Fibroblast of upper back skin (primary cell): Measurements from ENCODE around the gene EPM2A.
"Not testable (repeated sequence)": the region's sequence is repeated elsewhere in the genome, so short reads cannot be mapped to it uniquely, and the experiment has no call there.

ENCODE experiments used
- DNase-seq: peaks from one replicate; pipeline ENCODE4 v3.0.0-alpha.2; 2013

Gene EPM2A

DNA sequence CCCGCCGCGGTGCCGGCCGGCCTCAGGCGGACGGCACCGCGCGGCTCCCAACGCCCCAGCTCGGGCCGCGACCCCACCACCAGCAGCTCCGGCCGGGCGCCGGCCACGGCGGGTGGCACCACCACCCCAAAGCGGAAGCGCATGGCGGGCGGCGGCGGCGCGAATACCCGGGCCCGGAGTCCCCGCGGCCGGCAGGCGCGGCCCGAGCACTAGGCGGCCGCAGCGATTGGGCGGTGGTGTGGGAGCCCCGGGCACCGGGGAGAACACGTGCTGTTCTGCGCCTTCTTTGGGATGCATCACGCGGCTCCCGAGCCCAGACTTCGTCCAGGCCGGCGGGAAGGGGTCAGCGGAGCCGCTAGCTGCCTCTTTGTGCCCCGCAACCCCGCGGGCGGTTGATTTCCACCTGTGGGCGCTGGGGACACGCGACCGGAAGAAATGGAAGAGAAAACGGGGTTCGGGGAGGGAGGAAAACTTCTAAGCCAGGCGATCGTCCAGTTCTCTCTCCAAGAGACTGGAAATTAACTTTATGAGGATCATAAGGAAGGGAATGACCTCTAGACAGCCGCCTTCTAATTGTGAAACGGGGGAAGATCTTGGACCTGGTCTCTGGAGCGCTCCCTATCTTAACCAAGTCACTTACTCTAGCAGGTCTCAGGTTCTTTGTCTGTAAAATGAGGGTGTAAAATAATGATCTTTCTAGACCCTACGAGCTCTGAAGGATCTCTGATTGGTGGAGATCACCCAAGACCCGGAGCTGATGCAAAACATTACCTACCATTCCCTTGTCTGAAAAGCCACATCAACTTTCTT, at the start of gene EPM2A:
TSS of gene EPM2A (minus strand) at position 165 of the 810 bp plus-strand sequence. CDS start at position 143, 22 bp downstream.
- peak; percentile 77 for DNase-seq

DNA sequence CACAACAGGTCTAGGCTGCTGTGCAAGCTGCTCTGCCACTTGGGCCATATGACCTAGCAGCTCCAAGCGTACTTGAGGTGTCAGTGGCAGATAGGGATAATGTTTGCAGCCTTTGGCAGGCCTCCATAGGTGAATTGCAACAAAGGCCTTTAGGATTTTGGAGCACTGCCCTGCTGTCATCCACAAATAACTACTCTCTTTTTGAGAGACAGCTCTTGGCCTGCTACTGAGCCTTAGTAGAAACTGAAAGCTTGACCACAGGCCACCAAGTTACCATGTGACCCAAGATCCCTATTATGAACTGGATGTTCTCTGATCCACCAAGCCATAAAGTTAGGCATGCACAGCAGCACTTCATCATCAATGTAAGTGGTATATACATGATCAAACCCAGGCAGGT, 49.4 kb upstream of the EPM2A start:
- DNase-seq, result no peak

DNA sequence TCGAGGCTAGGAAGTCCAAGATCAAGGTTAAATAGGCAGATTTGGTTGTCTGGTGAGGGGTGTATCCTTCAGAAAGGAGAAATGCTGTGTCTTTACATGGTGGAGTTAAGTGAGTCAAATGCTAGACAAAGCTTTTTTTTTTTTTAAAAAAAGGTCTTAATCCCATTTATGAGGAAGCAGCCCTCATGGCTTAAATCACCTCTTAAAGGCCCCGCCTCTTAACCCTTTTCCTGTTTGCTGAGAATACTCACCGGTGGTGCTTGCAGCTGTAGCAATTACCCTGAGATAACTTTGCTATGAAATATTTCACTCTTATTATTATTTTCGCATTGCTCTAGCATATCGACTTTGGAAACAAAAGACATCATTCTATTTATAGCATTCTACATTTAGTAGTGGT, 48.5 kb upstream of the EPM2A start:
- no peak for DNase-seq

DNA sequence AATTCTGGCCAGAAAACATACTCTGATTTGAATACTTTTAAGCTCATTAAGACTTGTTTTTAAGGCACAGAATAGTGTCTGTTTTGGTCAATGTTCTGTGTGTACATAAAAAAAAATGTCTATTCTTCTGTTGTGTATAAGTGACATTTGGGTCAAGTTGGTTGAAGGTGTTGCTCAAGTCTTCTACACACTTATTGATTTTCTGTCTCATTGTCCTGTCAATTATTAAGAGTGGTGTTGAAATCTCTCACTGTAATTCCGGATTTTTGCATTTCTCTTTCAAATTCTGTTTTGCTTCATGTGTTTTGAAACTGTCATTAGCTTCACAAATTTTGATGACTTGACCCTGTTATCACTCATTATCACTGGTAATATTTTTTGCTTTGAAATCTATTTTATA, 37.5 kb upstream of the EPM2A start:
- no peak for DNase-seq

DNA sequence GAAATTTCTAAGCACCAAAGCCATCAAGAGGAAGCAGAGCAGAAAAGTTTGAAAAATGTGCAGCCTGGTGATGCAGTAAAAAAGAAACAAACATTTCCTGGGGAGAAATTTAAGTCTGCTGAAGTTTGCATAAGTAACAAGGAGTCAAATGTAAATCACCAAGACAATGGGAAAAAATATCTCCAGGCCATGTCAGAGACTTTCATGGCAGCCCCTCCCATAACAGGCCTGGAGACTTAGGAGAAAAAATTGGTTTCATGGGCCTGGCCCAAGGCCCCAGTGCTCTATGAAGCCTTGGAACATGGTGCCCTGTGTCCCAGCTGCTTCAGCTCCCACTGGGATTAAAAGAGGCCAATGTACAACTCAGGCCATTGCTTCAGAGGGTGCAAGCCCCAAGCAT, 30.1 kb upstream of the EPM2A start:
- no peak for DNase-seq

DNA sequence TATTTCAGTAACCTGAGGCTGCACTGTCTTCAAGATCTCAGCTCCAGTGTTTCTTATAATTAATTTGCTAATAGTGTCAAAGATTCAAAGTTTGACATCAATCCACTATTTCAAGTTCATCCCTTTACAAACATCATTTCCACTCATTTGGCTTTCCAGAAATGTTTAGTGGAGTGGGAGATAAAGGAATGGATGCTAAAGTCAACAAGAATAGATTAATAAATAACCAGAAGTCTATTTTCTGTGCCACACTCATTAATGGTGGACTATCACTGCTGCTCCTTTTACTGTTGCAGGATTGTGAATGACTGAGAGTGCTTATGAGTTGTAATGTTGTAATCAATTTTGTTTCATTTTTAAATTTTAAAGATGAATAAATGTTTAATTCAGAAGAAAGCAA, 28.4 kb upstream of the EPM2A start:
- no peak for DNase-seq

DNA sequence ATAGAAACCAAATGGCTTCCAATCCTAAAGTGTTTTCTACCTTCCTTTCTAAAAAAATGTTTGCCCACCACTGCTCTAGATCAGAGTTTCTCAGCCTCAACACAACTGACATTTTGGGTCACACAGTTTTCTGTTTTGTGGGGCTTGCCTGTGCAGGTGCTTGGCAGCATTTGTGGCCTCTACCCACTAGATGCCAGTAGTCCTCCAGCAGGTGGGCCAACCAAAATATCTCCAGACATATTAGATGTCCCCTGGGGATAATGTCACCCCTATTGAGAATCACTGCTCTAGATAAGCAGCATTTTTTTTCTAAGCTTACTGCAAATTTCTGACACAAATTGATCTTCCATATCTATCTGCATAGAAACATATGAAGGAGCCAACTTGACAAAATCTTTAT, 26.3 kb upstream of the EPM2A start:
- no peak for DNase-seq

DNA sequence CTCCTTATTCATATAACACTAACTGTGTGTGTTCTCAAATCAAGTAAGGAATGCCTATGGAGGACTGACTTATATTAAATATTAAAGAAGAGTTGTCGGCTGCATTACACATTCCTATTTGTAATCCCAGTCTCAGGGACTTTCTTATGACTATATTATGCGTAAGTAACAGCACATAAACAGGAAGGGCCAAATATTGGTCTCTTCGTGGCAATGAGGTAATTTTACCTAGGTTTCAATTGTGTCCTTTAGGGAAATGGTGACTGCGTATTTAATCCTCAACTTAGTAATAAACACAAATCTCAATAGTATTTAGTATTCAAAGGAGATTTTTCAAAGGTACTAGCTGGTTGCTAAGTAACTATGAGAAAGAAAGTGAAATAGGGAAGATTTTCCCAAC, 22.8 kb upstream of the EPM2A start:
- no peak for DNase-seq

DNA sequence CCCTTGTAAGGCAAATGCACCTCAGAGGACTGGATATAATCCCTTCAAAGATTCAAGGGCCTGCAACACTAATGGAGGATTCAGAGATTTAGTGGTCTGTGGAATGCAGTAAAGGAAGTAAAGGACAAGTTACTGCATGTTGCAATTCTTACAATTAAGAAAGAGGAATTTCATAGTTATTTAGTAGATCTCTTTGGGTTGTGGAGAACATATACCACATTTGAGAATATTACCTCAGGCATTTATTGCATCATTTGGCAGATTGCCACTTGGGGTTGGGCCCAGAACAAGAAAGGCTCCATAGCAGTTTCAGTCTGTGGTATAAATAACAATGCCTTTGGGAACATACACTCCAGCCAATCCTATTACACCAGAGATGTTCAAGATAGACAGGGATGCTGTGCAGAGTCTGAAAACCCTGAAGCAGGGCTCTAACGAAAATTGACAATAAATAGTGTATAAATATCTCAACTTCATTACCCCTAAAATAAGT, 20.9 kb upstream of the EPM2A start:
- DNase-seq, result peak; percentile 98

DNA sequence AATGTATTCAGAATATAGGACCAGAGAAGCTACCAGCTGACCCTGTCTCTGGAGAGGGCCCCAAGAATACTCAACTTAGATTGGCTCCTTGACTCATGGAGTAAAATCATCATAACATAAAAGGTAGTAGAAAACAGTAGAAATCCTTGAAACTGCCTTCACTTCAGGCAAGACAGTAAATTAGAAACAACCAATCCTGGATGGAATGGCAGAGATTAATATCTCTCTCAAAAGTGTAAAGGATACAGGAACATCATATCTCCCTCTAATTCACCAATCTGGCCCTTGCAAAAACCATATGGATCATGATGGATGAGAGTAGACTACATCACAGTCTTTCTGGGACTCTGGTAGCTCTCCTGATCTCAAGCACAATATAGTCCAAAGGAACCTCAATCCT, 20.4 kb upstream of the EPM2A start:
- no peak for DNase-seq

DNA sequence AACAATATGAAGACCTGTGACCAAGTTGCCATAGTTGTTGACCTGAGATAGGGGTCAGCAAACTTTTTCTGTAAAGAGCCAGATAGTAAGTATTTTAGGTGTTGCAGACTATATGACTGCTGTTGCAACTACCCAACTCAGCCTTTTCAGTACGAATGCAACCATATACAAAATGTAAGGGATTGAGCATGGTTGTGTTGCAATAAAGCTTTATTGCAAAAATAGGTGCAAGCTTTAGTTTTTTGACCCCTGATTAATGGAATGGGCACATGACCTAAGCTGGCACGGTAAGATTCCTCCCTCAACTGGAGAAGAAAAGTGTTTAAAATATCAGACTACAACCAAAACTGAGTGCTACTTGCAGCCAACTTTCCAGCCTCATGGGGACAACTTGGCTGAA, 17.3 kb upstream of the EPM2A start:
- DNase-seq, result no peak

DNA sequence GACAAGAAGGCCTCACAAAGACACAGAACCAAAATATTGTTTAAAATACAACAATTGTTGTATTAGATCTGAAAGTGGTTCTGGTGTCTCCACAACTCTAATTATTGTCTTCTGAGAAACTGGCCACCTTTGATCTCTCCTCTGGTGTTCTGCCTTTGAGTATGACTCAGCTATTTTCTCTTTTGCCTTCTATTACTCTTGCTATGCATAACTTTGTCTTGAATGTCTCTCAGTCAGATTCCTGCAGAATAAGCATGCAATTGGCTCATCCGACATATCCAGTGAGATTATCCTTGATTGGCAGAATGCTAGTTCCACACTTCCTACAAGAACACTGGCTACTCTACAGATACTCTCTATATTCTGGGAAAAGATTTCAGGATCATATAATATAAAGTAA, 14.3 kb upstream of the EPM2A start:
- peak; percentile 87 for DNase-seq

DNA sequence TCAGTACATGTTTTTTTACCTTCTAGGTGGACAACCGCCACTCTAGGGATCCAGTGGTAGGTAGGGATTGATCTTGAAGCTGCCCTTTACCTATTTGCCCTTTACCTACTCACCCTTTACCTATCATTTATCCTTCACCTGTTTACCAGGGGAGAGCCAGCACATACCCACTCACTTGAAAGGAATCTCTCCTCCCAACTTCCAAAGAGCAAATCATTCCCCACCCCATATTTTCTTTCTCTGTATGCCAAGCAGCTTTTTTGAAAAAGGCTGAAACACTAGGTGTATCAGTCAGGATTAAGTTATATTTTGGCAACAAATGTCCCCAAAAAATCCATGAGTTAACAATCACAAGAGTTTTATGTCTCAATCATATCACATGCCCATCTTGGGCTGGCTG, 10.5 kb upstream of the EPM2A start:
- DNase-seq, result no peak

DNA sequence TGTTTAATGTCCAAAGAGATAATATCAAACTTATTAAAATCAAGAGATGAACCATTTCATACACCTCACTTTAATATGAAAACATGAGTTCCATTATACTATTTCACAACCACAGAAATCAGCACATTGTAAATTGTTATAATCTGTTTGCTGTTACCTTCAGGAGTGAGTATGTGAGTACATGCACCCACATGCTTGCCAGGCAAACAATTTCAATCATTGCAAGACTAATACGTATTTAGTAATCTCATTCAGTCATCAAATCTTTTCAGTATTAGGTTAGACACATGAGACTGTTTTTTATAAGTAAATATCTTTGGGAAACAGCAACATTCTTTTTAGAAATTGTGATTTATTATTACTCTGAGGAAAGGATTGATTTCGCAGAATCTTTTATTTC, 9.3 kb upstream of the EPM2A start:
- DNase-seq, result no peak

DNA sequence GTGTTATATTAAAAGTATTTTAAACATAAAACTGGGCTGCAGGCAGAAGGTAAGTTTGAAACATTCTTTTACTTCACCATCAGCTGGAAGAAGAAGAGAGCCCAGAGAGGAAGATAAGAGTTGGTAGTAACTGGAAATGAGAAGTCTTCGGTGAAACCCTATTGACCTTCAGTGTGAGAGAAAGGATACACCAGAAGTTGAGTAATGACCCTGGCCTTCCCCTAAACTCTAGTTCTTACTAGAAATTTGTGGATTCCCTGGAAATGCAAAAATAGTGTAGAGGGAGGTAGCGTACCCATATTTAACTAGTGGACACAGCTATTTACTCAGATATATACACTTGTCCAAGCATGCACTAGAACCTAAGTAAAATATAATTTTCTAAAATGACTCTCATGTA, 8.0 kb upstream of the EPM2A start:
- no peak for DNase-seq

DNA sequence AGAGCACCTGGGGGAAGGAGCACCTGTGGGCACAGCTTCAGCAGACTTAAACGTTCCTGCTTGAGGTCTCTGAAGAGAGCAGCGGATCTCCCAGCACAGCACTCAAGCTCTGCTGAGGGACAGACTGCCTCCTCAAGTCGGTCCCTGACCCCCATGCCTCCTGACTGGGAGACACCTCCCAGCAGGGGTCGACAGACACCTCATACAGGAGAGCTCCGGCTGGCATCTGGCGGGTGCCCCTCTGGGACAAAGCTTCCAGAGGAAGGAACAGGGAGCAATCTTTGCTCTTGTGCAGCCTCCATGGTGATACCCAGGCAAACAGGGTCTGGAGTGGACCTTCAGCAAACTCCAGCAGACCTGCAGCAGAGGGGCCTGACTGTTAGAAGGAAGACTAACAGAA, 7.2 kb upstream of the EPM2A start:
- DNase-seq, result not testable (repeated sequence)

DNA sequence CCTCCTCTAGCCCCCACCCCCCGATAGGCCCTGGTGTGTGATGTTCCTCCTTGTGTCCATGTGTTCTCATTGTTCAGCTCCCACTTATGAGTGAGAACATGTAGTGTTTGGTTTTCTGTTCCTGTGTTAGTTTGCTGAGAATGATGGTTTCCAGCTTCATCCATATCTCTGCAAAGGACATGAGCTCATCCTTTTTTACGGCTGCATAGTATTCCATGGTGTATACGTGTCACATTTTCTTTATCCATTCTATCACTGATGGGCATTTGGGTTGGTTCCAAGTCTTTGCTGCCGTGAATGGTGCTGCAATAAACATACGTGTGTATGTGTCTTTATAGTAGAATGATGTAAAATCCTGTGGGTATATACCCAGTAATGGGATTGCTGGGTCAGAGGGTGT, 4.4 kb upstream of the EPM2A start:
- not testable (repeated sequence) for DNase-seq

DNA sequence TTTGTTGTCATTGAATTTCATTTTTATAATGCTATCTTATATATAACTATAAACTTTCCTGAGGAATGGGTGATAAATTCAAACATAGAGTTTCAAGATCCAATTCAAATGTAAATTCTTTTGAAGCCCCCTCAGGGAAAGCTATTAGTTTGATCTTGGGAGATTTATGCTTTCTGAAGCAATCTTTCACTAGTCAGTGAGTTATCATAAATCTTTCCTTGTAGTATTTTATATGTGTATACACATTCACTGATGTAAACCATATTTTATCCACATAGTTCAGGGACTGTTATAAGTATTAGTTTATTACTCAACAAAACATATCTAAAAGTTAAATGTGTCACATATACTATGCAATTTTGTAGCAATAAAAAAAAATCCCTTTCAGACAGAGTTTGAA, 2.9 kb upstream of the EPM2A start:
- no peak for DNase-seq

DNA sequence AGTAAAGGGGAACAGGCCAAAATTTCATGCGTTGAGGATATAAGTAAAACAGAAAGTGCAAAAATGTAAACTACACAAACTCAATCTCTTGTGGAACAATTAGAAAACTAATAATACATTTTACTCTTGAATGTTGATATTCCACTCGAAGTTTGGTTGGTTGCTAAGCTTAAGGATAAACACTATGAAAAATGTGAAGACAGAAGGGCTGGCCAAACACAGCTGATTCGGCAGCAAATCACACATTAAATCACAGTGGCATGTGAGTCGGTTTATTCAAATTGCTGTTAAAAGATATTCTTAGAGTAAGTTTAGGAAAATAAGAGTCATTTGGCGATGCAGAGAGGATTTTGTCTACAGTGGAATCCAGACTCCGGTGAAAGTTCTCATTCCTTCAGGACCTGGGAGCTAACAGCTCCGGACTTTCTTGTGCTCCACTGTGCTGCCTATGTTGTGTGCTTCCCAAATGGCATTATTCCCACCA, 1.4 kb upstream of the EPM2A start:
- peak; percentile 41 for DNase-seq

DNA sequence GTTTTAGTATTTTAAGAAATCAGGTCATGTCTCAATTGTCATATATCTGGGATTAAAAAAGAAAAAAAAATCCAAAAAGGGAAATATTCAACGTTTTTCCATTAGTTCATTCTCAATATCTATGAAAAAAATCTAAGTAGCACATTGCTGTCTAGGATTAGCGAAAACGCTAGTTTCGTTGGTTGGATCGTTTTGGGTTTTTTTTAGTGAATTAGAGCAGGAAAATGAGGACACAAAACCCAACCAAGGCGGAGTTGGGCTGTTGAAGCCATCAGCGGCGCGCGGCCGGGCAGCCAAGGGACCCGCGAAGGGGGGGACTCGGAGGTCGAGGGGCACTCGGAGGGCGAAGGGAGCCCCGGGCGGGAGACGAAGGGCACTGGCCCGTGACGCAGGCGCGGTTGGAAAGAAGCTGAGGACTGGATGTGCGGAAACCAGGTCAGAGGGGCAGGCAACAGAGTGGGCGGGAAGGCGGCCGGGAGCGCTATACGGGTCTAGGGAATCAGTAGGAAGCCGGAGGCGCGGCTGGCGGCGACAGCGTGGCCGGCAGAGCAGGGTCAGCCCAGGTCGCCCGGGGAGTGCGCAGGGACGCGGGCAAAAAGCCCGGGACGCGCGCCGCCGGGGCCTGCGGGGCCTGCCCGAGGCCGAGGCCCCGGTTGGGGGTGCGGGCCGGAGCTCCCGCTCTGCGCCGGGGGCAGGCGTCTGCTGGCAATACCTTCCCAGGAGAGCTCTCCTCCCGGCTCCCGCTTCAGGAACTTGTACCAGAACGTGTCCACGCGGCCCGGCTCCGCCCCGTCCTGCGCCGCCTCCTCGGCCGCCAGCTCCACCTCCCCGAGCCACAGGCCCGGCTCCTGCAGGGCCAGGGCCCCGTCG, 599 bp downstream of the EPM2A start:
- DNase-seq, result peak; percentile 89

DNA sequence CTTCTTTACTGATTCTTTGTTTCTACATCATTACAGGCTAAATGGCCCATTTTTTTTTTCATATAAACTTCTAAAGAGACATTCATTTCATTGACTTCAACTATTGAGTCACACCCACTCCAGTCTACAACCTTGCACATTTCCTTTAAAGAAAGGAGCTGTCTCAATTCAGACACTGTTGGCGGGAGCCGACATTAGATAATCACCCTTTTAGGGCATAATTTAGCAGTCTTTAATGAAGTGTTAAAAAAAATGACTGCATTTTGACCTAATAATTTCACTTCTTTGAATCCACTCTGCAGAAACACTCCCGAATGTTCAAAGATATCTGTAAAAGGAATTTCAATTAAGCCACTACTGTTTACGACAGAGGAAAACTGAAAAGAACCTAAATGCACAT, 1.5 kb downstream of the EPM2A start:
- no peak for DNase-seq

DNA sequence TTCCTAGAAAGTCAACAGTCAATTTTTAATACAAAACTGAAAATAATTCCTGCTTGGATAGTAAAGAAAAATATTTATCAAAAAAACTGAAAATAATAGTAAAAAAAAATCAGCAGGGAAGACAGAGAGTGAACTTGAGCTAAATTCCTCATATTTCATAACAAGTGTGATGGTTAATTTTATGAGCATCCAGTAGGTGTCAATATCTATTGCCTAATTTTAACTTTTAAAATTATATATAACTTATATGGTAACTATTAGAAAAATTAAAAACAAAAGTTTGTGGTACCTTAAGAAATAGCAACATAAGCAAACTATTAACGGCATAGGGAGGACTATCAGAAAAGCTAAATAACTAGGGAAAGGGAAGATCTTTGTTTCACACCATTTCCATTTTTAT, 2.1 kb downstream of the EPM2A start:
- DNase-seq, result no peak

DNA sequence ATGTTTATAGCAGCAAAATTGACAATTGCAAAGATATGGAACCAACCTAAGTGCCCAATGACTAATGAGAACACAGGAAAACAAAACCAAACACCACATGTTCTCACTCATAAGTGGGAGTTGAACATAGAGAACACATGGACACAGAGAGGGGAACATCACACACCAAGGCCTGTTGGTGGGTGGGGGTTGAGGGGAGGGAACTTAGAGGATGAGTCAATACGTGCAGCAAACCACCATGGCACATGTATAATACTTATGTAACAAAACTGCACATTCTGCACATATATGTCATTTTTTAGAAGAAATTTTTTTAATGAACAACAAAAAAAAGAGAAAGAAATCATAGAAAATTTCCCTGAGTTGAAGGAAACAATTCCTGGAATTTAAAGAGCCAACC, 3.9 kb downstream of the EPM2A start:
- DNase-seq, result peak; percentile 52

DNA sequence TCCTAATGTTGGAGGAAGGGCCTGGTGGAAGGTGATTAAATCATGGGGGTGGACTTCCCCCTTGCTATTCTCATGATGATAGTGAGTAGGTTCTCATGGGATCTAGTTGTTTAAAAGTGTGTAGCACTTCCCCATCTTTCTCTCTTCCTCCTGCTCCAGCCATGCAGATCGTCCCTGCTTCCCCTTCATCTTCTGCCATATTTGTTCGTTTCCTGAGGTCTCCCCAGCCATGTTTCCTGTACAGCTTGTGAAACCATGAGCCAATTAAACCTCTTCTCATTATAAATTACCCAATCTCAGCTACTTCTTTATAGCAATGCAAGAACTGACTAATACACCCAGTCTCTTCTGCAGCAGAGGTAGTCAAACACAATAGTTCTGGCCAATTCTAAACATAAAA, 5.4 kb downstream of the EPM2A start:
- no peak for DNase-seq
